ENCODE measurements around the gene DGKE.

Gene DGKE

DNA sequence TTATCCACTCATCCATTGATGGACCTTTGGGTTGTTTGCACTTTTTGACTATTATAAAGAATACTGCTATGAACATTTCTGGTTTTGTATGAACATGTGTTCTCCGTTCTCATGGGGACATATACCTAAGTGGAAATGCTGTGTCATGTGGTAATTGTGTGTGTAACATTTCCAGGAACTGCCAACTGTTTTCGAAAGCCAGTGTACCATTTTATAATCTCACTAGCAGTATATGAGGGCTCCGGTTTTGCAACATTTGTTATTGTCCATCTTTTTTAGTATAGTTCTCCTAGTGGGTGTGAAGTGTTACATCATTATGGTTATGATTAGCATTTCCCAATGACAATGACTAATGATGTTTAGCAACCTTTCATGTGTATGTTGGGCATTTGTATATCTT, 85.0 kb downstream of the DGKE start:
- DNase-seq, result no peak
